ENCODE measurements around the gene HPD. TPM values are rescaled to one million over a fixed set of nuclear protein-coding genes. Genes with fewer than 3 reads are reported as not detected.

HPD gene
- total RNA-seq, 1 donor from 2014 or later, result 1.3 TPM

GRCh38 chr12:121811434-121812319 lies 47.0 kb downstream of the HPD start:
- Histone ChIP-seq H3K9me3 (replicated peaks) (no peaks in the 10 kb centered on the region), H3K36me3 (peaks cover 69% of the 10 kb centered on the region), H3K4me1 (peaks cover 51% of the 10 kb centered on the region), H3K27ac (replicated peaks) (peak overlapping the region; percentile 77), H3K27me3 (ENCODE audit: low read depth) (no peaks in the 10 kb centered on the region), H3K4me3 (peak overlapping the region; percentile 68)
- peak; percentile 74 for DNase-seq
- intact Hi-C loops (cut with micrococcal nuclease), result no loop called here
- peak; percentile 100 for TF ChIP-seq CTCF (IDR thresholded peaks at IDR 0.05; ENCODE audit: borderline replicate concordance)

DNA sequence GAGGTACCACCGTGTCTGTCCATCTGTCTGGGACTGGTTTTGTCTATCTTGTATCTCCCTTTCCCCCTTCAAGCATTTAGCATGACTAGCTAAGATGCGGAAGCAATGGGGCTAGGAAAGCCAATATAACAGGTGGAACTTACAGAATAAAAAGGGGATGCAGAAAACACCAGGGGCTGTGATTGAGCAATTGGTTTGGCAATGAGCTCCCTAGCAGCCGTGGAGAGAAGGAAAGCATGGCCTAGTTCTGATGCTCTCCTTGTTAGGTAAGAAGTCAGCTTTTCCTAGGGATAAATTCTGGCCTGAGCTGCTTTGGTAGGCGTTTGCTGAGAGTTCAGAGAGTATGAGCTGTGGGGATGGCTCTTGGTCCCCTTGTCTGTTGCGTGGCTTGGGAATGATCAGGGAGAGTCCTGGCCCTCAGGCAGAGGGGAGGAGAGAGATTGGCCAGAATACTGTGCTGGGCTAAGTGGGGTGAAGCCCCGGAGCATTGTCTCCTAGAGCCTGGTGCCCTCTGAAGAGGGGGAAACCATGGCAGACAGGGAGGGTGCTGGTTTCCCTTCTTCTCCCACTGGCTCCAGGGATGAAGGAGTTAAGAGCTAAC lies 47.7 kb downstream of the HPD start:
- intact Hi-C loops (cut with micrococcal nuclease), result no loop called here
- Histone ChIP-seq H3K4me3 (peak overlapping the region; percentile 68), H3K27ac (replicated peaks) (peak overlapping the region; percentile 77), H3K36me3 (peaks cover 62% of the 10 kb centered on the region), H3K27me3 (ENCODE audit: low read depth) (no peaks in the 10 kb centered on the region), H3K4me1 (peaks cover 59% of the 10 kb centered on the region), H3K9me3 (replicated peaks) (no peaks in the 10 kb centered on the region)
- no peak for DNase-seq
- no peak for TF ChIP-seq CTCF (IDR thresholded peaks at IDR 0.05; ENCODE audit: borderline replicate concordance)

GRCh38 chr12:121810234-121810817 lies 48.3 kb downstream of the HPD start:
- no peak overlapping the region for H3K27ac ChIP-seq (replicated peaks)
- H3K4me1 ChIP-seq, result peaks cover 65% of the 10 kb centered on the region
- no peaks in the 10 kb centered on the region for H3K9me3 ChIP-seq (replicated peaks)
- no peak for DNase-seq
- H3K4me3 ChIP-seq, result peak overlapping the region; percentile 68
- TF ChIP-seq CTCF (IDR thresholded peaks at IDR 0.05; ENCODE audit: borderline replicate concordance), result no peak
- no peaks in the 10 kb centered on the region for H3K27me3 ChIP-seq (ENCODE audit: low read depth)
- H3K36me3 ChIP-seq, result peaks cover 56% of the 10 kb centered on the region
- intact Hi-C loops (cut with micrococcal nuclease), result no loop called here

GRCh38 chr12:121809712-121810116 lies 48.9 kb downstream of the HPD start:
- Histone ChIP-seq H3K27ac (replicated peaks) (no peak overlapping the region), H3K9me3 (replicated peaks) (no peaks in the 10 kb centered on the region), H3K4me3 (no peak overlapping the region), H3K36me3 (peaks cover 49% of the 10 kb centered on the region), H3K4me1 (peaks cover 71% of the 10 kb centered on the region), H3K27me3 (ENCODE audit: low read depth) (no peaks in the 10 kb centered on the region)
- no peak for TF ChIP-seq CTCF (IDR thresholded peaks at IDR 0.05; ENCODE audit: borderline replicate concordance)
- intact Hi-C loops (cut with micrococcal nuclease), result no loop called here
- DNase-seq, result no peak

DNA sequence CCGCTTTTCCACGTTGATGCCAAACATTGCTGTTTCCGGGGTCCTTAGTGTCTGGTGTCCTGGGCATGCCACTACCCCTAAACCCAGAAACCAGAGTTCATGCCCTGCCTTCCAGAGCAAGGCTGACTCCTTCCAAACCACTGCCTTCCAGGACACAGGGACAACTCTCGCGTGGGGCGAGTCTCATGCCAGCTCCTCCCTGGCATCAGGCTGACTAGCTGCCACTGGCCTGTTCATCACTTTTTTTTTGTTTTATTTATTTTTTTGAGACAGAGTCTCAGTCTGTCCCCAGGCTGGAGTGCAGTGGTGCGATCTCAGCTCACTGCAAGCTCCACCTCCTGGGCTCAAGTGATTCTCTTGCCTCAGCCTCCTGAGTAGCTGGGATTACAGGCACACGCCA lies 50.0 kb downstream of the HPD start:
- H3K36me3 ChIP-seq, result peaks cover 44% of the 10 kb centered on the region
- intact Hi-C loops (cut with micrococcal nuclease), result no loop called here

More for the DNA sequence above, 50.0 kb downstream of the HPD start:
- no peak overlapping the region for H3K4me3 ChIP-seq
- H3K27ac ChIP-seq (replicated peaks), result no peak overlapping the region
- peaks cover 70% of the 10 kb centered on the region for H3K4me1 ChIP-seq
- no peaks in the 10 kb centered on the region for H3K9me3 ChIP-seq (replicated peaks)
- TF ChIP-seq CTCF (IDR thresholded peaks at IDR 0.05; ENCODE audit: borderline replicate concordance), result no peak
- no peaks in the 10 kb centered on the region for H3K27me3 ChIP-seq (ENCODE audit: low read depth)
- no peak for DNase-seq
